ENCODE data around the gene PRDM2. TPM values are rescaled to one million over a fixed set of nuclear protein-coding genes. Genes with fewer than 3 reads are reported as not detected.

Gene PRDM2
- total and polyA plus RNA-seq, 5 donors = 16.3 to 45.9 (median 38.4) TPM

- peak; percentile 37 to 55 for ATAC-seq
- Histone ChIP-seq H3K4me1 (ENCODE audit: control insufficient read depth, insufficient read depth, low read length) (peaks cover 3% of the 10 kb centered on the region), H3K9me3 (ENCODE audit: control insufficient read depth, low read length) (no peaks in the 10 kb centered on the region), H3K27me3 (ENCODE audit: control insufficient read depth, insufficient read depth) (no peaks in the 10 kb centered on the region), H3K4me3 (ENCODE audit: low read length) (no peak overlapping the region), H3K27ac (ENCODE audit: low read length) (no peak overlapping the region)
- whole genome bisulfite sequencing = 47% methylated on average over 18 of the region's 18 CpGs
- intact Hi-C loops (cut with DNase I) = loop anchor here in 1 of 4 donors (10.0 kb wide), 1 partner anchor 164 kb away; no protein-coding TSS in a partner anchor
- peak in 1 of 3 donors; percentile 77 for DNase-seq
These were observed 128.6 kb downstream of the PRDM2 start for GRCh38 chr1:13828454-13829151.

GRCh38 chr1:13829152-13829769 is 129.3 kb downstream of the PRDM2 start:
- intact Hi-C loops (cut with DNase I) = loop anchor here in 1 of 4 donors (10.0 kb wide), 1 partner anchor 164 kb away; no protein-coding TSS in a partner anchor
- peaks cover 3% of the 10 kb centered on the region for H3K4me1 ChIP-seq (ENCODE audit: control insufficient read depth, insufficient read depth, low read length)
- ATAC-seq (no peak), DNase-seq (no peak)
- H3K27me3 ChIP-seq (ENCODE audit: control insufficient read depth, insufficient read depth) = no peaks in the 10 kb centered on the region
- no peak overlapping the region for H3K27ac ChIP-seq (ENCODE audit: low read length)
- 78% methylated on average over 10 of the region's 10 CpGs for WGBS
- no peaks in the 10 kb centered on the region for H3K9me3 ChIP-seq (ENCODE audit: control insufficient read depth, low read length)
- no peak overlapping the region for H3K4me3 ChIP-seq (ENCODE audit: low read length)

DNA sequence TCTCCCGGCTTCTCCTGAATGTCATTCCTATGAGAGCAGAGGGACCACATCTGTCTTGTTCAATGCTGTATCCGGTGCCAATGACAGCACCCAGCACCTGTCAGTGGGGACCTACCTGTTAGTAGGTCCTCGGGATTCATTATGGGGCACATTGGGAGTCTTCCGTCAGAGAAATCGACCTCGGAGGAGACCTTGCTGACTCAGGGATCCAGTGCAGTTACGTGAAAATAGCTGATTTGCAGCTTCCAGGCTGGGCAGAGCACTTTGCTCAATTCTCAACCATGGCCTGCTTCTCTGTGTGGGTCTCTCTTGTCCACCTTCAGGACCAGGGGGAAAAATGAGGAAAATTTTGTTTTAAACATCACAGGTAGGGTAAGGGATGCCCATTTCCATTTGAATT is 130.2 kb downstream of the PRDM2 start:
- intact Hi-C loops (cut with DNase I) = loop anchor here in 1 of 4 donors (10.0 kb wide), 1 partner anchor 125 kb away; no protein-coding TSS in a partner anchor
- 81% methylated on average over 7 of the region's 7 CpGs for WGBS
- DNase-seq (no peak), ATAC-seq (no peak)
- Histone ChIP-seq H3K27me3 (ENCODE audit: control insufficient read depth, insufficient read depth) (no peaks in the 10 kb centered on the region), H3K27ac (ENCODE audit: low read length) (no peak overlapping the region), H3K4me1 (ENCODE audit: control insufficient read depth, insufficient read depth, low read length) (peaks cover 3% of the 10 kb centered on the region), H3K4me3 (ENCODE audit: low read length) (no peak overlapping the region), H3K9me3 (ENCODE audit: control insufficient read depth, low read length) (no peaks in the 10 kb centered on the region)

DNA sequence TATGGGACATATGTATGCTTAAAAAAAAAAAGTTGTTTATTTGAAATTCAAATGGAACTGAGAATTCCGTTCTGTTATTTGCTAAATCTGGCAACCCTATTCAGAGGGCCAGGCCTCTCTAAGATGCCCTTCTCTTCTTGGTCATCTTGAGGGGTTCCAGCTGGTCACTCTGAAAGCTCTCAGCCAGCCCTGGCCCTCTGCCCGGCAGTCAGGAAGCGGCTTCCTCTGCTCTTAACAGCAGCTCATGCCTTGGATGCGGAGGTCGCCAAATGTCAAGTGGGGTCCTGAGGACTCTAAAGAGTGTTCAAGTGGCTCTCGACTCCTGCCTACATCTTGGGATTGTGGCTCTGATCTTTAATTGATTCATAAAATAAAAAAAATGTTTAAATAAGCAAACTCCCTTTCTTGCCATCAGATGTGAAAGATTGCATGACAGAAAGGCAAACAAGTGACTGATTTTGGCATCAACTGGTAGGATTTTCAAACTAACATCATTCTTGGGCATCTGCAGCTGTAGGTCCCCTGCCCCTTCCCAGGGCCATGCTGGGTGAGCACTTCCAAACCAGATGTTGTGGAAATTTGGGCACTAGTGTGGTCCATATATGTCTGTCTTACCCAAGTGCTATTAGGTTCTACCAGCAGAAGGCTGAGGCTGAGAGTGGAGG is 130.8 kb downstream of the PRDM2 start:
- peak; percentile 76 to 77 for ATAC-seq
- Histone ChIP-seq H3K27ac (ENCODE audit: low read length) (no peak overlapping the region), H3K4me3 (ENCODE audit: low read length) (no peak overlapping the region), H3K9me3 (ENCODE audit: control insufficient read depth, low read length) (no peaks in the 10 kb centered on the region), H3K4me1 (ENCODE audit: control insufficient read depth, insufficient read depth, low read length) (peaks cover 3% of the 10 kb centered on the region), H3K27me3 (ENCODE audit: control insufficient read depth, insufficient read depth) (no peaks in the 10 kb centered on the region)
- WGBS = 23% methylated on average over 6 of the region's 6 CpGs
- intact Hi-C loops (cut with DNase I) = loop anchor here in 1 of 4 donors (10.0 kb wide), 1 partner anchor 124 kb away; no protein-coding TSS in a partner anchor
- DNase-seq = peak; percentile 76 to 93 (median 90)

DNA sequence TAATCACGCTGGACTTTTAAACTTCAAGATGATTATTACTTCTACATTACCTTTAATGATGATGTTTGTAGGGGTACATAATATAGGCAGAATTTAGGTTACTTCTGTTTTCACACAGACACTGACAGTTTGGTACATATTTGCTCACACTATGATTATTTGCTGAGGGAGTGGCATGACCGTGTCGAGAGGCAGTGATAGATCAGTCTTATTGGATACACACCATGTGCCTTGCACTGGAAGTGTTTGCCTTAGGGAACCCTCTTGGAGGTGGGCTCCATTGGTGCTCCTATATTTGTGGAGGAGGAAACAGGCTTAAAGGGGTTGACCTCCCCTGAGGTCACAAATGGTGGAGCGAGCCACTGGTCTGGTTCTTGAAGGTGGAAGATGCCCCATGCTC is 132.1 kb downstream of the PRDM2 start:
- intact Hi-C loops (cut with DNase I) = loop anchor here in 1 of 4 donors (10.0 kb wide), 1 partner anchor 123 kb away; no protein-coding TSS in a partner anchor
- DNase-seq = no peak
- no peaks in the 10 kb centered on the region for H3K27me3 ChIP-seq (ENCODE audit: control insufficient read depth, insufficient read depth)

GRCh38 chr1:13832536-13832935 is 132.5 kb downstream of the PRDM2 start:
- intact Hi-C loops (cut with DNase I) = loop anchor here in 1 of 4 donors (10.0 kb wide), 1 partner anchor 122 kb away; no protein-coding TSS in a partner anchor
- Histone ChIP-seq H3K9me3 (ENCODE audit: control insufficient read depth, low read length) (no peaks in the 10 kb centered on the region), H3K27me3 (ENCODE audit: control insufficient read depth, insufficient read depth) (no peaks in the 10 kb centered on the region), H3K4me1 (ENCODE audit: control insufficient read depth, insufficient read depth, low read length) (peaks cover 3% of the 10 kb centered on the region), H3K27ac (ENCODE audit: low read length) (no peak overlapping the region), H3K4me3 (ENCODE audit: low read length) (no peak overlapping the region)
- ATAC-seq (no peak), DNase-seq (no peak)
- WGBS = 82% methylated on average over 4 of the region's 4 CpGs

More for the DNA sequence above, 132.1 kb downstream of the PRDM2 start:
- H3K9me3 ChIP-seq (ENCODE audit: control insufficient read depth, low read length) = no peaks in the 10 kb centered on the region
- H3K27ac ChIP-seq (ENCODE audit: low read length) = no peak overlapping the region
- WGBS = 79% methylated on average over 4 of the region's 4 CpGs
- H3K4me1 ChIP-seq (ENCODE audit: control insufficient read depth, insufficient read depth, low read length) = peaks cover 3% of the 10 kb centered on the region
- H3K4me3 ChIP-seq (ENCODE audit: low read length) = no peak overlapping the region
- no peak for ATAC-seq

GRCh38 chr1:13836136-13836535 is 136.1 kb downstream of the PRDM2 start:
- Histone ChIP-seq H3K4me3 (ENCODE audit: low read length) (no peak overlapping the region), H3K9me3 (ENCODE audit: control insufficient read depth, low read length) (no peaks in the 10 kb centered on the region), H3K27ac (ENCODE audit: low read length) (no peak overlapping the region), H3K27me3 (ENCODE audit: control insufficient read depth, insufficient read depth) (no peaks in the 10 kb centered on the region), H3K4me1 (ENCODE audit: control insufficient read depth, insufficient read depth, low read length) (peaks cover 1% of the 10 kb centered on the region)
- DNase-seq = no peak
- intact Hi-C loops (cut with DNase I) = loop anchor here in 1 of 4 donors (10.0 kb wide), 1 partner anchor 119 kb away; no protein-coding TSS in a partner anchor
- no peak for ATAC-seq
- WGBS = 80% methylated on average over 5 of the region's 5 CpGs

DNA sequence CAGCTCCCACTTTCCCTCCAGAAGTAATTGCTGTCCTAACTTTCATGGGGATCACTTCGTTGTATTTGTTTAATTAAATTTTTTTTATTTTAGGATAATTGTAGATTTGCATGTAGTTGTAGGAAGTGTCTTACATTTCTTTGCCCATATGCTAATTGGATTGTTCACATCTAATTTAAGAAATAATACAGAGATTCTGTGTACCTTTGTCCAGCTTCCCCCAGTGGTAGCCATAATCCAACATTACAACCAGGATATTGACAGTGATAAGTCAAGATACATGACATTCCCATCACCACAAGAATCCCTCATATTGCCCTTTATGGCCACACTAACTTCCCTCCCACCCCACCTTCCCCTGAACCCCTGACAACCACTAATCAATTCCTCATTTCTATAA is 136.6 kb downstream of the PRDM2 start:
- no peak overlapping the region for H3K27ac ChIP-seq (ENCODE audit: low read length)
- 93% methylated on average over 1 of the region's 1 CpG for whole genome bisulfite sequencing
- H3K9me3 ChIP-seq (ENCODE audit: control insufficient read depth, low read length) = no peaks in the 10 kb centered on the region
- H3K4me3 ChIP-seq (ENCODE audit: low read length) = no peak overlapping the region
- H3K4me1 ChIP-seq (ENCODE audit: control insufficient read depth, insufficient read depth, low read length) = no peaks in the 10 kb centered on the region
- intact Hi-C loops (cut with DNase I) = loop anchor here in 1 of 4 donors (10.0 kb wide), 1 partner anchor 118 kb away; no protein-coding TSS in a partner anchor
- no peaks in the 10 kb centered on the region for H3K27me3 ChIP-seq (ENCODE audit: control insufficient read depth, insufficient read depth)
- DNase-seq = no peak
- ATAC-seq = no peak

DNA sequence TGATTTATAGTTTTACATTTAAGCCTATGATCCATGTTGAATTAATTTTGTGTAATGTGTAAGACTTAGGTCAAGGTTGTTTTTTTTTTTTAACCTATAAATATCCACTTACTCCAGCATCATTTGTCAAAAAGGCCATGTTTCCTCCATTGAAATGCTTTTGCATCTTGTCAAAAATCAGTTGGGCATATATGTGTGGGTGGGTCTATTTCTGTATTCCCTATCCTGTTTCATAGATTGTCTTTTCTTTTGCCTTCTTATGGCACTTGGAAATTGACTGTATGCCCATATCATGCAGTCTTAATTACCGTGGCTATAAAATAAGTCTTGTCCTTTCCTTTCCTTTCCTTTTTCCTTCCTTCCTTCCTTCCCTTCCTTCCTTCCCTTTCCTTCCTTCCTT is 138.2 kb downstream of the PRDM2 start:
- ATAC-seq (no peak), DNase-seq (no peak)
- no peak overlapping the region for H3K27ac ChIP-seq (ENCODE audit: low read length)
- no peaks in the 10 kb centered on the region for H3K4me1 ChIP-seq (ENCODE audit: control insufficient read depth, insufficient read depth, low read length)
- intact Hi-C loops (cut with DNase I) = loop anchor here in 1 of 4 donors (10.0 kb wide), 1 partner anchor 117 kb away; no protein-coding TSS in a partner anchor
- 73% methylated on average over 1 of the region's 1 CpG for WGBS
- no peak overlapping the region for H3K4me3 ChIP-seq (ENCODE audit: low read length)
- H3K9me3 ChIP-seq (ENCODE audit: control insufficient read depth, low read length) = no peaks in the 10 kb centered on the region
- no peaks in the 10 kb centered on the region for H3K27me3 ChIP-seq (ENCODE audit: control insufficient read depth, insufficient read depth)

- ATAC-seq (no peak), DNase-seq (no peak)
- WGBS = 71% methylated on average over 2 of the region's 2 CpGs
- no peak overlapping the region for H3K4me3 ChIP-seq (ENCODE audit: low read length)
- H3K27ac ChIP-seq (ENCODE audit: low read length) = no peak overlapping the region
- H3K4me1 ChIP-seq (ENCODE audit: control insufficient read depth, insufficient read depth, low read length) = no peaks in the 10 kb centered on the region
- H3K9me3 ChIP-seq (ENCODE audit: control insufficient read depth, low read length) = no peaks in the 10 kb centered on the region
- intact Hi-C loops (cut with DNase I) = no loop called here
- no peaks in the 10 kb centered on the region for H3K27me3 ChIP-seq (ENCODE audit: control insufficient read depth, insufficient read depth)
These were observed 142.5 kb downstream of the PRDM2 start for GRCh38 chr1:13842497-13842896.

- no peak for ATAC-seq
- H3K9me3 ChIP-seq (ENCODE audit: control insufficient read depth, low read length) = no peaks in the 10 kb centered on the region
- H3K4me1 ChIP-seq (ENCODE audit: control insufficient read depth, insufficient read depth, low read length) = no peaks in the 10 kb centered on the region
- H3K27ac ChIP-seq (ENCODE audit: low read length) = no peak overlapping the region
- no peak overlapping the region for H3K4me3 ChIP-seq (ENCODE audit: low read length)
- no peaks in the 10 kb centered on the region for H3K27me3 ChIP-seq (ENCODE audit: control insufficient read depth, insufficient read depth)
- no peak for DNase-seq
- intact Hi-C loops (cut with DNase I) = no loop called here
- 64% methylated on average over 2 of the region's 2 CpGs for WGBS
These were observed 151.7 kb downstream of the PRDM2 start for GRCh38 chr1:13851726-13852125.
